GM19238 (cell line): ENCODE data around the gene HK3.

Experiments used
- DNase-seq: peaks from one replicate; pipeline ENCODE4 v3.0.0; 2011; ENCODE audit warnings: low spot score; ENCODE audit not compliant: insufficient read length

HK3 gene

GRCh38 chr5:176870110-176870591, 29.0 kb downstream of the HK3 start:
- DNase-seq, result no peak

- no peak for DNase-seq
Measured at GRCh38 chr5:176869501-176870109, 29.5 kb downstream of the HK3 start.

- DNase-seq, result no peak
Measured at GRCh38 chr5:176868731-176869130, 30.4 kb downstream of the HK3 start.

GRCh38 chr5:176868126-176868525, 31.0 kb downstream of the HK3 start:
- DNase-seq, result no peak

- no peak for DNase-seq
Measured at GRCh38 chr5:176866707-176867310, 32.3 kb downstream of the HK3 start.

GRCh38 chr5:176865964-176866363, 33.2 kb downstream of the HK3 start:
- no peak for DNase-seq

- DNase-seq, result no peak
Measured at GRCh38 chr5:176864755-176865154, 34.4 kb downstream of the HK3 start.

GRCh38 chr5:176863765-176864098, 35.4 kb downstream of the HK3 start:
- no peak for DNase-seq

GRCh38 chr5:176863041-176863764, 35.9 kb downstream of the HK3 start:
- DNase-seq, result no peak

GRCh38 chr5:176862330-176862995, 36.7 kb downstream of the HK3 start:
- DNase-seq, result no peak

- DNase-seq, result no peak
Measured at GRCh38 chr5:176861276-176861675, 37.9 kb downstream of the HK3 start.

- DNase-seq, result no peak
Measured at GRCh38 chr5:176860381-176860780, 38.8 kb downstream of the HK3 start.

GRCh38 chr5:176859916-176860315, 39.2 kb downstream of the HK3 start:
- DNase-seq, result no peak

GRCh38 chr5:176857894-176858273, 41.3 kb downstream of the HK3 start:
- DNase-seq, result no peak

GRCh38 chr5:176857216-176857893, 41.8 kb downstream of the HK3 start:
- no peak for DNase-seq

GRCh38 chr5:176856746-176857145, 42.4 kb downstream of the HK3 start:
- no peak for DNase-seq

GRCh38 chr5:176855598-176855997, 43.5 kb downstream of the HK3 start:
- no peak for DNase-seq

GRCh38 chr5:176854164-176854563, 45.0 kb downstream of the HK3 start:
- no peak for DNase-seq

- no peak for DNase-seq
Measured at GRCh38 chr5:176853151-176853778, 45.9 kb downstream of the HK3 start.

GRCh38 chr5:176851871-176852658, 47.1 kb downstream of the HK3 start:
- DNase-seq, result no peak
